SH-SY5Y (cell line): ENCODE measurements around the gene MTUS2.

ENCODE experiments used
- GATA2 ChIP-seq: IDR thresholded peaks from 2 replicates; pipeline ENCODE4 v1.6.1; 2011; ENCODE audit warnings: mild to moderate bottlenecking, low read depth, low read length
- GATA3 ChIP-seq: IDR thresholded peaks from 2 replicates; pipeline ENCODE4 v1.6.1; 2011; ENCODE audit warnings: low read depth, mild to moderate bottlenecking, low read length, moderate library complexity

DNA sequence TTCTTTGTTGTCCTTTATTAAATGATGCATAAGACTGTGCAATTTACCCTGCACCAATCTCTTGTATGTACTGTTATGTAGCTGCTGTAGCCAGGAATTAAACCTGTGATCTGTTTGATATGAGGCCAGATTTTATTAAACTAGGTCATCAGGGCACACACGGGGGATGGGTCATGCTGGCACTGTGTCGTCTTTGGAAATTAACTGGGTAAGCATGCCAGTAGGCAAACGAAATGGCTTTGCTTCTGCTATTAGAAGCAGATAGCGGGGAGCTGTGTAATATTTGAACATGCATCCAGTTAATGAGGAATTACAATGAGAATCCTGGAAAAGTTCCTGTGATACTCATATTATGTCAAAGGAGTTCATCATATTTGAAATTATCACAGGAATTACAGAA lies 23.5 kb downstream of the MTUS2 start:
- TF ChIP-seq GATA3 (no peak), GATA2 (no peak)
